MM.1S (cell line): ENCODE results near the gene PRMT7.
A peak's percentile ranks its signal among the peaks of the same experiment; 100 is the strongest.

ENCODE experiments used
- DNase-seq: peaks from one replicate; pipeline ENCODE4 v3.0.0-alpha.2; 2015
- H2AFZ ChIP-seq: fragments of 300-600 bp; sonication (generic); 2 replicates; pipeline ENCODE4 v1.6.0; 2016; ENCODE audit warnings: antibody characterized with exemption, low read length
- H3F3A ChIP-seq: fragments of 300-600 bp; sonication (generic); 2 replicates; pipeline ENCODE4 v1.6.1; 2016; ENCODE audit warnings: mild to moderate bottlenecking, antibody characterized with exemption, low read length, moderate library complexity, mixed read lengths; ENCODE audit not compliant: insufficient read depth
- H3K27ac ChIP-seq: fragments of 300-600 bp; sonication (generic); 2 replicates; pipeline ENCODE4 v1.5.1; 2016; ENCODE audit warnings: mild to moderate bottlenecking, low read length
- H3K27me3 ChIP-seq: fragments of 300-600 bp; sonication (generic); replicated peaks from 2 replicates; pipeline ENCODE4 v1.6.0; 2016; ENCODE audit warnings: low read length; ENCODE audit not compliant: insufficient read depth
- H3K36me3 ChIP-seq: fragments of 300-600 bp; sonication (generic); replicated peaks from 2 replicates; pipeline ENCODE4 v1.6.1; 2016; ENCODE audit warnings: mild to moderate bottlenecking, low read length, mixed read lengths; ENCODE audit not compliant: insufficient read depth
- H3K4me1 ChIP-seq: fragments of 300-600 bp; sonication (generic); 2 replicates; pipeline ENCODE4 v1.6.1; 2016; ENCODE audit warnings: low read length, mixed read lengths
- H3K4me2 ChIP-seq: fragments of 300-600 bp; sonication (generic); 2 replicates; pipeline ENCODE4 v1.6.0; 2016; ENCODE audit warnings: low read depth, low read length
- H3K4me3 ChIP-seq: fragments of 300-600 bp; sonication (generic); 2 replicates; pipeline ENCODE4 v1.5.1; 2016; ENCODE audit warnings: low read length, mixed read lengths
- H3K79me2 ChIP-seq: fragments of 300-600 bp; sonication (generic); 2 replicates; pipeline ENCODE4 v1.6.1; 2016; ENCODE audit warnings: mixed run types, low read length, mixed read lengths
- H3K9ac ChIP-seq: fragments of 300-600 bp; sonication (generic); 2 replicates; pipeline ENCODE4 v1.6.1; 2016; ENCODE audit warnings: low read length, mixed read lengths
- H3K9me2 ChIP-seq: fragments of 300-600 bp; sonication (generic); replicated peaks from 2 replicates; pipeline ENCODE4 v1.6.1; 2016; ENCODE audit warnings: mild to moderate bottlenecking, low read length, mixed read lengths; ENCODE audit not compliant: insufficient read depth
- H3K9me3 ChIP-seq: fragments of 300-600 bp; sonication (generic); replicated peaks from 2 replicates; pipeline ENCODE4 v1.6.1; 2016; ENCODE audit warnings: mild to moderate bottlenecking, low read length, mixed read lengths; ENCODE audit not compliant: insufficient read depth
- H4K20me1 ChIP-seq: fragments of 300-600 bp; sonication (generic); 2 replicates; pipeline ENCODE4 v1.6.1; 2016; ENCODE audit warnings: mild to moderate bottlenecking, low read length, moderate library complexity, mixed read lengths; ENCODE audit not compliant: insufficient read depth
- EZH2 ChIP-seq: fragments of 300-600 bp; sonication (generic); optimal IDR thresholded peaks from 2 replicates; pipeline ENCODE3; 2017; ENCODE audit warnings: low read depth, mild to moderate bottlenecking, antibody characterized with exemption, low read length, mixed read lengths
- EZH2phosphoT487 ChIP-seq: fragments of 300-600 bp; sonication (generic); IDR thresholded peaks from 2 replicates; pipeline ENCODE4 v1.6.1; 2018; ENCODE audit warnings: antibody characterized with exemption, low read length
- TF ChIP-seq, protein P1 (sequence below): fragments of 300-600 bp; sonication (generic); IDR thresholded peaks from 2 replicates; pipeline ENCODE4 v1.5.1; 2016; ENCODE audit warnings: antibody characterized with exemption, low read length, mixed read lengths

The PRMT7 gene

DNA sequence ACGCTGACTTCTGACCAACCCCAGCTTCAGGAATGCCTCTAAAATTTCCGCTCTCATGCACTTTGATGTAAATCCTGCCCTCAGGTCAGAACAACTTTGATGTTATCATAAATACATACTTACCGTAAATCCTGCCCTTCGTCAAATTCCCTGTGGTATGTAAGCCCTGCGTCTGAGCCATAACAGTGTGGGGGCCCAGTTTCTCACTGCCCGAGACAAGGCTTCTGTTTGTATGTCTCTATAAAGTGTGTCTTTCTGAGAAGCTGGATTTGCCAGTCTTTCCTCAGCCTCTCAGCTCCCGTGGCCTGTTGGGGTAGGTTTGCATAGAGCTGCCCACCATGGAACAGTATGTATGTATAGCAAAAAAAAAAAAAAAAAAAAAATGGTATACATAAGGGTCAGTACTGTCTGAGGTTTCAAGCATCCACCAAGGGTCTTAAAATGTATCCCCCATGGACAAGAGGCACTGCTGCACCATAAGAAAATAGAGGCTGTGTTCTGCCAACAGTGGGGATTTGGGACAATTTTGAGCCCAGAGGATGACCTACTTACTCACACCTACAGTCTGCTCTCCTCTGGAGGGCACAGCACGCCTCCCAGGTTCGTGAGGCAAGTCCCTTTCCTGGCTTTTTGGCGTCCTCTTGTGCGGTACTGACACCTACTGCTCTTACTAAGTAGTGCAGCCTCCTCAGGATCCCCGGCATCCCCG is 17.5 kb downstream of the PRMT7 start:
- Histone ChIP-seq H3K27me3 (no peaks in the 10 kb centered on the region), H3K9me2 (no peaks in the 10 kb centered on the region), H3K36me3 (no peaks in the 10 kb centered on the region), H3K9ac (no peak overlapping the region), H3K4me1 (peaks cover 37% of the 10 kb centered on the region), H3K4me3 (no peak overlapping the region), H3K4me2 (peak overlapping the region; percentile 43; the same call in 1 of the 2 replicates), H3K9me3 (no peaks in the 10 kb centered on the region), H4K20me1 (no peaks in the 10 kb centered on the region), H2AFZ (no peak overlapping the region), H3K79me2 (no peaks in the 10 kb centered on the region), H3K27ac (no peak overlapping the region), H3F3A (peaks cover 44% of the 10 kb centered on the region)
- no peak for TF ChIP-seq EZH2phosphoT487
- TF ChIP-seq, protein P1, sequence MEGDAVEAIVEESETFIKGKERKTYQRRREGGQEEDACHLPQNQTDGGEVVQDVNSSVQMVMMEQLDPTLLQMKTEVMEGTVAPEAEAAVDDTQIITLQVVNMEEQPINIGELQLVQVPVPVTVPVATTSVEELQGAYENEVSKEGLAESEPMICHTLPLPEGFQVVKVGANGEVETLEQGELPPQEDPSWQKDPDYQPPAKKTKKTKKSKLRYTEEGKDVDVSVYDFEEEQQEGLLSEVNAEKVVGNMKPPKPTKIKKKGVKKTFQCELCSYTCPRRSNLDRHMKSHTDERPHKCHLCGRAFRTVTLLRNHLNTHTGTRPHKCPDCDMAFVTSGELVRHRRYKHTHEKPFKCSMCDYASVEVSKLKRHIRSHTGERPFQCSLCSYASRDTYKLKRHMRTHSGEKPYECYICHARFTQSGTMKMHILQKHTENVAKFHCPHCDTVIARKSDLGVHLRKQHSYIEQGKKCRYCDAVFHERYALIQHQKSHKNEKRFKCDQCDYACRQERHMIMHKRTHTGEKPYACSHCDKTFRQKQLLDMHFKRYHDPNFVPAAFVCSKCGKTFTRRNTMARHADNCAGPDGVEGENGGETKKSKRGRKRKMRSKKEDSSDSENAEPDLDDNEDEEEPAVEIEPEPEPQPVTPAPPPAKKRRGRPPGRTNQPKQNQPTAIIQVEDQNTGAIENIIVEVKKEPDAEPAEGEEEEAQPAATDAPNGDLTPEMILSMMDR: peak; percentile 97
- TF ChIP-seq EZH2: no peak
- peak; percentile 86 for DNase-seq

GRCh38 chr16:68328860-68329390 is 18.1 kb downstream of the PRMT7 start:
- Histone ChIP-seq H4K20me1 (no peaks in the 10 kb centered on the region), H3F3A (peaks cover 44% of the 10 kb centered on the region), H3K36me3 (no peaks in the 10 kb centered on the region), H3K9ac (no peak overlapping the region), H3K4me2 (no peak overlapping the region), H3K27me3 (no peaks in the 10 kb centered on the region), H3K9me3 (no peaks in the 10 kb centered on the region), H3K9me2 (no peaks in the 10 kb centered on the region), H3K79me2 (no peaks in the 10 kb centered on the region), H2AFZ (no peak overlapping the region), H3K4me3 (no peak overlapping the region), H3K27ac (no peak overlapping the region), H3K4me1 (peaks cover 37% of the 10 kb centered on the region)
- DNase-seq: no peak
- TF ChIP-seq, protein P1: no peak
- TF ChIP-seq EZH2phosphoT487: no peak
- TF ChIP-seq EZH2: no peak

GRCh38 chr16:68331879-68332410 is 21.1 kb downstream of the PRMT7 start:
- TF ChIP-seq EZH2 (no peak), EZH2phosphoT487 (no peak)
- TF ChIP-seq, protein P1: no peak
- Histone ChIP-seq H3K27ac (peak overlapping the region; percentile 58; the same call in 1 of the 2 replicates), H3K9me3 (no peaks in the 10 kb centered on the region), H4K20me1 (no peaks in the 10 kb centered on the region), H2AFZ (0 out of 2 replicates have a peak overlapping the region, but pooled peaks have one; percentile 18), H3K9me2 (no peaks in the 10 kb centered on the region), H3F3A (peaks cover 33% of the 10 kb centered on the region), H3K79me2 (no peaks in the 10 kb centered on the region), H3K4me3 (0 out of 2 replicates have a peak overlapping the region, but pooled peaks have one; percentile 4), H3K9ac (peak overlapping the region; percentile 29; the same call in 1 of the 2 replicates), H3K27me3 (no peaks in the 10 kb centered on the region), H3K4me1 (peaks cover 32% of the 10 kb centered on the region), H3K4me2 (peak overlapping the region; percentile 58), H3K36me3 (0 out of 2 replicates have a peak, but pooled peaks cover under 1% of the 10 kb centered on the region)
- no peak for DNase-seq
